Fibroblast of lung (primary cell): Measurements from ENCODE around the gene ABCA9.

ENCODE experiments used
- EZH2 ChIP-seq: IDR thresholded peaks from 2 replicates; pipeline ENCODE4 v1.5.1; 2012; ENCODE audit warnings: low read length, control low read depth, mild to moderate bottlenecking; ENCODE audit errors: missing control alignments
- TF ChIP-seq, protein P1 (sequence below), 2 donors: IDR thresholded peaks in 1 of 2; conservative IDR thresholded peaks in 1 of 2; 1 replicate in 1 of 2; 2 replicates in 1 of 2; pipeline ENCODE4 v1.5.1; 2011 to 2012; ENCODE audit warnings: low read length in 2 of 2, control low read depth in 1 of 2, inconsistent platforms in 1 of 2, low read depth in 1 of 2, mild to moderate bottlenecking in 1 of 2

DNA sequence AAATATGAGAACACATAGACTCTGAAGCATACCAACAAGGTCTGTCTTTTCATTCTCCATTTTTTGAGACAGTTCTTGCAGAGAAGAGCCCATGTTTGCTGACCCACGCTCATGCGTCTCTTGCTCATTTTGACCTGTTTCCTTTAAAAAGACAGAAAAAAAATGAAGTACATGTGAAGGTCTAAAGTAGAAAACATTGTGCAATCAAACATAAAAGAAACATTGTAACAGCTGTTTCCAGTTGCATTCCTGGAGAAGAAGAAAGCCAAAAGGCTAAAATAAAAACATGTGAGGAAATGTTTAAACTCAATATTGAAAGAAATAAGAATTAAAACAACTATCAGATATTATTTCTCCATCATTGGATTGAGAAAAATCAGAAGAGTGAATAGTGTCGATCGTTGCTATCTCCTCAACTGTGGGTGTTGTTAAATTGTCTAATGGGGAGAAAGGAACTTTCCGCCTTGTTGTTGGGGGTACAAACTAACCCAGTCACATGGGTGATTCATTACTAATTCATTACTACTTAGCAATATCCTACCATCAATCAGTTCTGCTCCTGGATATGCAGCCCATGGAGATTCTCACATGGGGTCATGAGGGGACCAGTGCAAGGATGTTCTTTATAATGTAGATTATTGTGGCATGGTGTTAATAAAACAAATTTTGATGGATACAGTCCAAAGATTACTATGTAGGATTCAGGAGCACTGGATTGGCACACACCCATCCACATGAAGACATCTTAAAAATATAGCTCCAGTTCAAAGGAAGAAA is 9.5 kb downstream of the ABCA9 start:
- TF ChIP-seq, protein P1, sequence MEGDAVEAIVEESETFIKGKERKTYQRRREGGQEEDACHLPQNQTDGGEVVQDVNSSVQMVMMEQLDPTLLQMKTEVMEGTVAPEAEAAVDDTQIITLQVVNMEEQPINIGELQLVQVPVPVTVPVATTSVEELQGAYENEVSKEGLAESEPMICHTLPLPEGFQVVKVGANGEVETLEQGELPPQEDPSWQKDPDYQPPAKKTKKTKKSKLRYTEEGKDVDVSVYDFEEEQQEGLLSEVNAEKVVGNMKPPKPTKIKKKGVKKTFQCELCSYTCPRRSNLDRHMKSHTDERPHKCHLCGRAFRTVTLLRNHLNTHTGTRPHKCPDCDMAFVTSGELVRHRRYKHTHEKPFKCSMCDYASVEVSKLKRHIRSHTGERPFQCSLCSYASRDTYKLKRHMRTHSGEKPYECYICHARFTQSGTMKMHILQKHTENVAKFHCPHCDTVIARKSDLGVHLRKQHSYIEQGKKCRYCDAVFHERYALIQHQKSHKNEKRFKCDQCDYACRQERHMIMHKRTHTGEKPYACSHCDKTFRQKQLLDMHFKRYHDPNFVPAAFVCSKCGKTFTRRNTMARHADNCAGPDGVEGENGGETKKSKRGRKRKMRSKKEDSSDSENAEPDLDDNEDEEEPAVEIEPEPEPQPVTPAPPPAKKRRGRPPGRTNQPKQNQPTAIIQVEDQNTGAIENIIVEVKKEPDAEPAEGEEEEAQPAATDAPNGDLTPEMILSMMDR (conservative IDR thresholded peaks at IDR 0.05 in 1 of 2, IDR thresholded peaks at IDR 0.05 in 1 of 2; ENCODE audit: low read depth in 1 of 2, low read length in 2 of 2), result no peak
- no peak for TF ChIP-seq EZH2
